ENCODE data around the gene MOG.

MOG gene

GRCh38 chr6:29656798-29657197 is at the start of gene MOG:
TSS of gene MOG (plus strand) at chr6:29657092. CDS start at chr6:29657210, 118 bp downstream.
- no peak for DNase-seq (ENCODE audit: low read depth in 2 of 2)

- DNase-seq (ENCODE audit: low read depth in 2 of 2) = no peak
These were observed 48.8 kb upstream of the MOG start for GRCh38 chr6:29608131-29608530.

- DNase-seq (ENCODE audit: low read depth in 2 of 2) = no peak
These were observed 46.4 kb upstream of the MOG start for GRCh38 chr6:29610540-29610939.

- no peak for DNase-seq (ENCODE audit: low read depth in 2 of 2)
These were observed 45.5 kb upstream of the MOG start for GRCh38 chr6:29611426-29611825.

GRCh38 chr6:29617782-29618554 is 38.9 kb upstream of the MOG start:
- no peak for DNase-seq (ENCODE audit: low read depth in 2 of 2)

GRCh38 chr6:29619578-29620160 is 37.2 kb upstream of the MOG start:
- no peak for DNase-seq (ENCODE audit: low read depth in 2 of 2)

GRCh38 chr6:29620630-29621029 is 36.3 kb upstream of the MOG start:
- DNase-seq (ENCODE audit: low read depth in 2 of 2) = no peak

- no peak for DNase-seq (ENCODE audit: low read depth in 2 of 2)
These were observed 32.4 kb upstream of the MOG start for GRCh38 chr6:29624520-29624961.

GRCh38 chr6:29625337-29625930 is 31.5 kb upstream of the MOG start:
- DNase-seq (ENCODE audit: low read depth in 2 of 2) = no peak

GRCh38 chr6:29626948-29627754 is 29.7 kb upstream of the MOG start:
- no peak for DNase-seq (ENCODE audit: low read depth in 2 of 2)

GRCh38 chr6:29627755-29628418 is 29.0 kb upstream of the MOG start:
- peak; percentile 49 to 54 for DNase-seq (ENCODE audit: low read depth in 2 of 2)

GRCh38 chr6:29628419-29629281 is 28.2 kb upstream of the MOG start:
- peak; percentile 34 to 55 for DNase-seq (ENCODE audit: low read depth in 2 of 2)

- no peak for DNase-seq (ENCODE audit: low read depth in 2 of 2)
These were observed 27.3 kb upstream of the MOG start for GRCh38 chr6:29629571-29629970.

GRCh38 chr6:29630315-29630714 is 26.6 kb upstream of the MOG start:
- no peak for DNase-seq (ENCODE audit: low read depth in 2 of 2)

GRCh38 chr6:29631209-29631810 is 25.6 kb upstream of the MOG start:
- DNase-seq (ENCODE audit: low read depth in 2 of 2) = no peak

GRCh38 chr6:29631860-29632731 is 24.8 kb upstream of the MOG start:
- peak; percentile 39 to 58 for DNase-seq (ENCODE audit: low read depth in 2 of 2)

GRCh38 chr6:29632789-29633533 is 23.9 kb upstream of the MOG start, which contains the start of gene GABBR1:
TSS of gene GABBR1 (minus strand) at chr6:29633183. CDS start at chr6:29632385, 798 bp downstream.
- DNase-seq (ENCODE audit: low read depth in 2 of 2) = peak; percentile 63 to 70

- no peak for DNase-seq (ENCODE audit: low read depth in 2 of 2)
These were observed 23.4 kb upstream of the MOG start for GRCh38 chr6:29633534-29633905.

All from stimulated activated CD4-positive, alpha-beta T cell treated with anti-CD3 and anti-CD28 coated beads, Interleukin-1b, Interleukin-23, amount 100 ng/mL, for 4 hours (primary cell).